Type B pancreatic cell (in vitro differentiated cells): ENCODE data around the gene IPO13. TPM values are rescaled to one million over a fixed set of nuclear protein-coding genes. Genes with fewer than 3 reads are reported as not detected.

ENCODE experiments used
- DNase-seq: peaks from one replicate; pipeline ENCODE4 v3.0.0; 2021; ENCODE audit warnings: mixed read lengths; ENCODE audit not compliant: unreplicated experiment; ENCODE audit errors: extremely low spot score
- H3K27ac Mint-ChIP-seq: 2 replicates; pipeline ENCODE4 v1.8.0; 2021; ENCODE audit warnings: mild to moderate bottlenecking, mixed read lengths
- H3K27me3 Mint-ChIP-seq: 2 replicates; pipeline ENCODE4 v1.8.0; 2021; ENCODE audit warnings: mixed read lengths
- H3K36me3 Mint-ChIP-seq: 2 replicates; pipeline ENCODE4 v1.8.0; 2021; ENCODE audit warnings: mixed read lengths
- H3K4me1 Mint-ChIP-seq: one replicate; pipeline ENCODE4 v1.8.0; 2021; ENCODE audit warnings: mixed read lengths; ENCODE audit not compliant: unreplicated experiment
- H3K4me3 Mint-ChIP-seq: 2 replicates; pipeline ENCODE4 v1.8.0; 2021; ENCODE audit warnings: mild to moderate bottlenecking, mixed read lengths
- H3K9me3 Mint-ChIP-seq: 2 replicates; pipeline ENCODE4 v1.8.0; 2021; ENCODE audit warnings: mixed read lengths
- total RNA-seq: library from RNA; stranded (reverse); gene quantifications from 2 replicates; pipeline ENCODE4 v1.2.1, GENCODE V29; 2021; ENCODE audit warnings: low replicate concordance
- TF ChIP-seq, protein P1 (sequence below): fragments of 200-600 bp; sonication (generic); conservative IDR thresholded peaks from 2 replicates; pipeline ENCODE4 v1.5.0; 2021; ENCODE audit warnings: antibody characterized with exemption, mild to moderate bottlenecking

IPO13 gene
- total RNA-seq, 1 donor from 2014 or later: 39.4 TPM

DNA sequence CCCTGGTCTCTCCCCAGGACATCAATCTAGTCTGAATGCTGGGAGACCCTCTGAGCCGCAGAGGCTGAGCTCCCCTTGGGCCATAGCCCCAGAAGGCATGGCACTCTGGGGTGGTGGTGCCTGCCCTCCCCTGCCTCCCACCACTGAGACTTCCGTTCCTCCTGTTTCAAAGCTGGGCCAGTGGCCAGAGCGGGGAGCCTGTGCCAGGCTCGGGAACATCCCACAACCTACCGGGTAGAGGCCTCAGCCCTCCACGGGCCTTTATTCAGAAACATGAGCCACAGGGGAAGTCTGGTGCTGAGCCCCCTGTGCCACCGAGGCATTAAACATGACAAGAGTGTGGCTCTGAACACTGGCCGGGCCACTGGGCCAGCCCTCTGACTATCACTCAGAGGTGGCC, 52.7 kb downstream of the IPO13 start:
- Mint-ChIP-seq H3K4me1 (peaks cover 5% of the 10 kb centered on the region), H3K27me3 (no peaks in the 10 kb centered on the region), H3K4me3 (no peak overlapping the region), H3K27ac (peak overlapping the region; percentile 41), H3K36me3 (no peaks in the 10 kb centered on the region), H3K9me3 (no peaks in the 10 kb centered on the region)
- TF ChIP-seq, protein P1, sequence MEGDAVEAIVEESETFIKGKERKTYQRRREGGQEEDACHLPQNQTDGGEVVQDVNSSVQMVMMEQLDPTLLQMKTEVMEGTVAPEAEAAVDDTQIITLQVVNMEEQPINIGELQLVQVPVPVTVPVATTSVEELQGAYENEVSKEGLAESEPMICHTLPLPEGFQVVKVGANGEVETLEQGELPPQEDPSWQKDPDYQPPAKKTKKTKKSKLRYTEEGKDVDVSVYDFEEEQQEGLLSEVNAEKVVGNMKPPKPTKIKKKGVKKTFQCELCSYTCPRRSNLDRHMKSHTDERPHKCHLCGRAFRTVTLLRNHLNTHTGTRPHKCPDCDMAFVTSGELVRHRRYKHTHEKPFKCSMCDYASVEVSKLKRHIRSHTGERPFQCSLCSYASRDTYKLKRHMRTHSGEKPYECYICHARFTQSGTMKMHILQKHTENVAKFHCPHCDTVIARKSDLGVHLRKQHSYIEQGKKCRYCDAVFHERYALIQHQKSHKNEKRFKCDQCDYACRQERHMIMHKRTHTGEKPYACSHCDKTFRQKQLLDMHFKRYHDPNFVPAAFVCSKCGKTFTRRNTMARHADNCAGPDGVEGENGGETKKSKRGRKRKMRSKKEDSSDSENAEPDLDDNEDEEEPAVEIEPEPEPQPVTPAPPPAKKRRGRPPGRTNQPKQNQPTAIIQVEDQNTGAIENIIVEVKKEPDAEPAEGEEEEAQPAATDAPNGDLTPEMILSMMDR: no peak
- DNase-seq: no peak

- Mint-ChIP-seq H3K27ac (no peak overlapping the region), H3K4me1 (peaks cover 5% of the 10 kb centered on the region)
- DNase-seq: no peak
These were observed 53.4 kb downstream of the IPO13 start for GRCh38 chr1:44000122-44000665.

GRCh38 chr1:44002165-44002564, 55.4 kb downstream of the IPO13 start:
- no peak for DNase-seq
- H3K27me3 Mint-ChIP-seq: no peaks in the 10 kb centered on the region
- no peak overlapping the region for H3K4me3 Mint-ChIP-seq
- TF ChIP-seq, protein P1: no peak
- H3K27ac Mint-ChIP-seq: no peak overlapping the region
- no peaks in the 10 kb centered on the region for H3K4me1 Mint-ChIP-seq
- H3K9me3 Mint-ChIP-seq: no peaks in the 10 kb centered on the region
- H3K36me3 Mint-ChIP-seq: peaks cover 6% of the 10 kb centered on the region

More at GRCh38 chr1:44000122-44000665, 53.4 kb downstream of the IPO13 start:
- TF ChIP-seq, protein P1: no peak
- no peak overlapping the region for H3K4me3 Mint-ChIP-seq
- H3K36me3 Mint-ChIP-seq: no peaks in the 10 kb centered on the region
- no peaks in the 10 kb centered on the region for H3K9me3 Mint-ChIP-seq
- no peaks in the 10 kb centered on the region for H3K27me3 Mint-ChIP-seq

GRCh38 chr1:44002606-44003157, 55.9 kb downstream of the IPO13 start:
- Mint-ChIP-seq H3K36me3 (peaks cover 6% of the 10 kb centered on the region), H3K9me3 (no peaks in the 10 kb centered on the region), H3K4me3 (no peak overlapping the region), H3K27me3 (no peaks in the 10 kb centered on the region), H3K4me1 (no peaks in the 10 kb centered on the region), H3K27ac (no peak overlapping the region)
- TF ChIP-seq, protein P1: peak; percentile 61
- DNase-seq: no peak

DNA sequence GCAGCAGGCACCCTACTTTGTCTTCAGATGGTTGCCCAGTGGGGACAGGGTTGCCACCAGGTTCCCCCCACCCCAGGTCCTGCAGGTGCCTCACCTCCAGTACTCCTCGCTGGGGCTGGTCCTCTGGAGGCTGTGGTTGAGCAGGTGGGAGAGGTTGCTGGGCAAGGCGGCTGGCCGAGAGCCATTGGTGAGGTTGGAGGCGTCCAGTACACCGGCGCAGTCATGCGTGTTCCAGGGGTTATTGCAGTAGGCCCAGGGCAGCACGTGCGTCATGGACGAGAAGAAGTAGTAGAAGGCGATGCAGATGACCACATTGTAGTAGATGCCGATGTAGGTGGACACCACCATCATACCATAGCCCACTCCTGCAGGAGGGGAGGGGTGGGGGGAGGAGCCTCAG, 61.5 kb downstream of the IPO13 start:
- no peaks in the 10 kb centered on the region for H3K9me3 Mint-ChIP-seq
- TF ChIP-seq, protein P1: no peak
- DNase-seq: no peak

More for the DNA sequence above, 61.5 kb downstream of the IPO13 start:
- peaks cover 5% of the 10 kb centered on the region for H3K4me1 Mint-ChIP-seq
- H3K4me3 Mint-ChIP-seq: no peak overlapping the region
- H3K27me3 Mint-ChIP-seq: no peaks in the 10 kb centered on the region
- H3K36me3 Mint-ChIP-seq: peaks cover 6% of the 10 kb centered on the region
- H3K27ac Mint-ChIP-seq: no peak overlapping the region
